Measurements from ENCODE around the gene STARD3NL.
"Not testable (repeated sequence)": the region's sequence is repeated elsewhere in the genome, so short reads cannot be mapped to it uniquely, and the experiment has no call there.

The STARD3NL gene

GRCh38 chr7:38178004-38178694 is at the start of gene STARD3NL:
STARD3NL (plus strand) TSS chr7:38178245; CDS start chr7:38207505, 29,260 bp downstream.
- peak; percentile 97 for DNase-seq

GRCh38 chr7:38129162-38129561 is 48.9 kb upstream of the STARD3NL start:
- DNase-seq, result no peak

GRCh38 chr7:38129579-38129978 is 48.5 kb upstream of the STARD3NL start:
- DNase-seq, result no peak

- no peak for DNase-seq
These were observed 39.9 kb upstream of the STARD3NL start for GRCh38 chr7:38138171-38138570.

- DNase-seq, result no peak
These were observed 36.9 kb upstream of the STARD3NL start for GRCh38 chr7:38141187-38141586.

GRCh38 chr7:38142736-38143135 is 35.3 kb upstream of the STARD3NL start:
- DNase-seq, result no peak

GRCh38 chr7:38147005-38147404 is 31.0 kb upstream of the STARD3NL start:
- no peak for DNase-seq

- no peak for DNase-seq
These were observed 26.5 kb upstream of the STARD3NL start for GRCh38 chr7:38151556-38151955.

- DNase-seq, result no peak
These were observed 24.5 kb upstream of the STARD3NL start for GRCh38 chr7:38153515-38153914.

GRCh38 chr7:38154278-38154677 is 23.8 kb upstream of the STARD3NL start:
- no peak for DNase-seq

GRCh38 chr7:38160003-38160571 is 18.0 kb upstream of the STARD3NL start:
- DNase-seq, result no peak

GRCh38 chr7:38162036-38162435 is 16.0 kb upstream of the STARD3NL start:
- DNase-seq, result no peak

GRCh38 chr7:38163671-38164070 is 14.4 kb upstream of the STARD3NL start:
- no peak for DNase-seq

GRCh38 chr7:38168890-38169570 is 9.0 kb upstream of the STARD3NL start:
- DNase-seq, result no peak

- no peak for DNase-seq
These were observed 8.2 kb upstream of the STARD3NL start for GRCh38 chr7:38169847-38170246.

- no peak for DNase-seq
These were observed 6.2 kb upstream of the STARD3NL start for GRCh38 chr7:38171623-38172391.

- DNase-seq, result not testable (repeated sequence)
These were observed 2.5 kb upstream of the STARD3NL start for GRCh38 chr7:38175547-38175946.

GRCh38 chr7:38177621-38178003 is 433 bp upstream of the STARD3NL start:
- no peak for DNase-seq

- peak; percentile 60 for DNase-seq
These were observed 775 bp downstream of the STARD3NL start for GRCh38 chr7:38178695-38179344.

- DNase-seq, result no peak
These were observed 1.8 kb downstream of the STARD3NL start for GRCh38 chr7:38179776-38180226.

- no peak for DNase-seq
These were observed 3.1 kb downstream of the STARD3NL start for GRCh38 chr7:38181111-38181510.

- no peak for DNase-seq
These were observed 4.4 kb downstream of the STARD3NL start for GRCh38 chr7:38182450-38182849.
